ENCODE measurements around the gene PLA2G2F. TPM values are rescaled to one million over a fixed set of nuclear protein-coding genes. Genes with fewer than 3 reads are reported as not detected.

The PLA2G2F gene
- total RNA-seq, 1 donor from 2014 or later, result not detected

GRCh38 chr1:20150969-20151368 lies 11.8 kb downstream of the PLA2G2F start:
- H3K9me3 Mint-ChIP-seq (ENCODE audit: unreplicated experiment), result no peaks in the 10 kb centered on the region
- TF ChIP-seq CTCF (IDR thresholded peaks at IDR 0.05; ENCODE audit: unreplicated experiment), result no peak
- peaks cover 6% of the 10 kb centered on the region for H3K4me1 Mint-ChIP-seq (ENCODE audit: unreplicated experiment)
- no peak for DNase-seq (ENCODE audit: low spot score)
- no peak overlapping the region for H3K4me3 Mint-ChIP-seq (ENCODE audit: unreplicated experiment)
- H3K27me3 Mint-ChIP-seq (ENCODE audit: unreplicated experiment), result peaks cover 2% of the 10 kb centered on the region
- H3K27ac Mint-ChIP-seq (ENCODE audit: unreplicated experiment), result no peak overlapping the region
- no peaks in the 10 kb centered on the region for H3K36me3 Mint-ChIP-seq (ENCODE audit: low read depth, unreplicated experiment)

- no peaks in the 10 kb centered on the region for H3K36me3 Mint-ChIP-seq (ENCODE audit: low read depth, unreplicated experiment)
These were observed 12.9 kb downstream of the PLA2G2F start for GRCh38 chr1:20151906-20152598.

GRCh38 chr1:20152599-20152930 lies 13.4 kb downstream of the PLA2G2F start:
- TF ChIP-seq CTCF (IDR thresholded peaks at IDR 0.05; ENCODE audit: unreplicated experiment), result no peak
- no peaks in the 10 kb centered on the region for H3K36me3 Mint-ChIP-seq (ENCODE audit: low read depth, unreplicated experiment)
- H3K27me3 Mint-ChIP-seq (ENCODE audit: unreplicated experiment), result peaks cover 2% of the 10 kb centered on the region
- peaks cover 8% of the 10 kb centered on the region for H3K4me1 Mint-ChIP-seq (ENCODE audit: unreplicated experiment)
- DNase-seq (ENCODE audit: low spot score), result no peak
- no peaks in the 10 kb centered on the region for H3K9me3 Mint-ChIP-seq (ENCODE audit: unreplicated experiment)
- H3K27ac Mint-ChIP-seq (ENCODE audit: unreplicated experiment), result peak overlapping the region; percentile 42
- no peak overlapping the region for H3K4me3 Mint-ChIP-seq (ENCODE audit: unreplicated experiment)

More at GRCh38 chr1:20151906-20152598, 12.9 kb downstream of the PLA2G2F start:
- TF ChIP-seq CTCF (IDR thresholded peaks at IDR 0.05; ENCODE audit: unreplicated experiment), result peak; percentile 90
- Mint-ChIP-seq H3K4me3 (ENCODE audit: unreplicated experiment) (no peak overlapping the region), H3K27me3 (ENCODE audit: unreplicated experiment) (peaks cover 2% of the 10 kb centered on the region), H3K27ac (ENCODE audit: unreplicated experiment) (no peak overlapping the region), H3K4me1 (ENCODE audit: unreplicated experiment) (peaks cover 8% of the 10 kb centered on the region), H3K9me3 (ENCODE audit: unreplicated experiment) (no peaks in the 10 kb centered on the region)
- peak; percentile 81 for DNase-seq (ENCODE audit: low spot score)

GRCh38 chr1:20153000-20153418 lies 13.9 kb downstream of the PLA2G2F start:
- no peak for TF ChIP-seq CTCF (IDR thresholded peaks at IDR 0.05; ENCODE audit: unreplicated experiment)
- peak overlapping the region; percentile 42 for H3K27ac Mint-ChIP-seq (ENCODE audit: unreplicated experiment)
- peaks cover 8% of the 10 kb centered on the region for H3K4me1 Mint-ChIP-seq (ENCODE audit: unreplicated experiment)
- peak; percentile 36 for DNase-seq (ENCODE audit: low spot score)
- no peak overlapping the region for H3K4me3 Mint-ChIP-seq (ENCODE audit: unreplicated experiment)
- no peaks in the 10 kb centered on the region for H3K9me3 Mint-ChIP-seq (ENCODE audit: unreplicated experiment)
- H3K36me3 Mint-ChIP-seq (ENCODE audit: low read depth, unreplicated experiment), result no peaks in the 10 kb centered on the region
- peaks cover 2% of the 10 kb centered on the region for H3K27me3 Mint-ChIP-seq (ENCODE audit: unreplicated experiment)

- H3K4me3 Mint-ChIP-seq (ENCODE audit: unreplicated experiment), result no peak overlapping the region
- H3K27me3 Mint-ChIP-seq (ENCODE audit: unreplicated experiment), result peaks cover 2% of the 10 kb centered on the region
- no peak for DNase-seq (ENCODE audit: low spot score)
- no peak overlapping the region for H3K27ac Mint-ChIP-seq (ENCODE audit: unreplicated experiment)
- no peak for TF ChIP-seq CTCF (IDR thresholded peaks at IDR 0.05; ENCODE audit: unreplicated experiment)
- H3K9me3 Mint-ChIP-seq (ENCODE audit: unreplicated experiment), result no peaks in the 10 kb centered on the region
- peaks cover 8% of the 10 kb centered on the region for H3K4me1 Mint-ChIP-seq (ENCODE audit: unreplicated experiment)
- peaks cover 4% of the 10 kb centered on the region for H3K36me3 Mint-ChIP-seq (ENCODE audit: low read depth, unreplicated experiment)
These were observed 15.2 kb downstream of the PLA2G2F start for GRCh38 chr1:20154301-20154831.
